Measurements from ENCODE around the gene PRKCZ. TPM values are rescaled to one million over a fixed set of nuclear protein-coding genes. Genes with fewer than 3 reads are reported as not detected.
"Not testable (repeated sequence)": the region's sequence is repeated elsewhere in the genome, so short reads cannot be mapped to it uniquely, and the experiment has no call there.

Gene PRKCZ
- total RNA-seq, 2 donors from 2014 or later = 12.4 to 20.7 TPM

DNA sequence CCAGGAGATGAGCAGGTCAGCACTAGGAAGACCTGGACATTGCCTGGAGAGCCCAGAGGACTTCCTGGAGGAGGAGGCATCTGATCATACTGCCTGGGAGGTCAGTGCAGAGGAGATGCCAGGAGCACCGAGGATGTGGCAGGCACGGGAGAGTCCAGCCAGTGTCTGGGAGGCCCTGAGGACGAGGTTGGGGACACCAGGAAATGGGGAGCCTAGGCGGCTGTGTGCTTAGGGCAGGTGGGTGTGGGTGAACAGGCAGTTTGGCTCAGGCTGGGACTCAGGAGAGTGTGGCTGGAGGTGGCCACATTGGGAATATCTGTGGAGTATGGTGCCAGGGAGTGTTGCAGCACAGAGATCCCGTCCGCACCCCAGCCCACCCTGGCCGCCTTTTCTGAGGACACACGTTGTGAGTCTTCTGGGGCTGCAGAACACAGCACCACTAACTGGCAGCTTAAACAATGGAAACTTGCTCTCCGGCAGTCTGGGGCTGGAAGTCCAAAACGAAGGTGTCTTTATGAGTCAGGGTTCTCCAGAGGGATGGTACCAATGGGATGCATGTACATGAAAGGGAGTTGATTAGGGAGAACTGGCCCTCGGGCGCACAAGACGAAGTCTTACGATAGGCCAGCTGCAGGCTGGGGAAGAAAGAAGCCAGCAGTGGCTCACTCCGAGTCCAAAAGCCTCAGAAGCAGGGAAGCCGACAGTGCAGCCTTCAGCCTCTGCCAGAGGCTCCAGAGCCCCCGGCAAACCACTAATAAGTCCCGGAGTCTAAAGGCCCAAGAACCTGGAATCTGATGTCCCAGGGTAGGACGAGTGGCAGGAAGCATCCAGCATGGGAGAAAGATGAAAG is 86.4 kb downstream of the PRKCZ start:
- DNase-seq (no peak), ATAC-seq (no peak)
- intact Hi-C loops (cut with DNase I) = no loop called here

DNA sequence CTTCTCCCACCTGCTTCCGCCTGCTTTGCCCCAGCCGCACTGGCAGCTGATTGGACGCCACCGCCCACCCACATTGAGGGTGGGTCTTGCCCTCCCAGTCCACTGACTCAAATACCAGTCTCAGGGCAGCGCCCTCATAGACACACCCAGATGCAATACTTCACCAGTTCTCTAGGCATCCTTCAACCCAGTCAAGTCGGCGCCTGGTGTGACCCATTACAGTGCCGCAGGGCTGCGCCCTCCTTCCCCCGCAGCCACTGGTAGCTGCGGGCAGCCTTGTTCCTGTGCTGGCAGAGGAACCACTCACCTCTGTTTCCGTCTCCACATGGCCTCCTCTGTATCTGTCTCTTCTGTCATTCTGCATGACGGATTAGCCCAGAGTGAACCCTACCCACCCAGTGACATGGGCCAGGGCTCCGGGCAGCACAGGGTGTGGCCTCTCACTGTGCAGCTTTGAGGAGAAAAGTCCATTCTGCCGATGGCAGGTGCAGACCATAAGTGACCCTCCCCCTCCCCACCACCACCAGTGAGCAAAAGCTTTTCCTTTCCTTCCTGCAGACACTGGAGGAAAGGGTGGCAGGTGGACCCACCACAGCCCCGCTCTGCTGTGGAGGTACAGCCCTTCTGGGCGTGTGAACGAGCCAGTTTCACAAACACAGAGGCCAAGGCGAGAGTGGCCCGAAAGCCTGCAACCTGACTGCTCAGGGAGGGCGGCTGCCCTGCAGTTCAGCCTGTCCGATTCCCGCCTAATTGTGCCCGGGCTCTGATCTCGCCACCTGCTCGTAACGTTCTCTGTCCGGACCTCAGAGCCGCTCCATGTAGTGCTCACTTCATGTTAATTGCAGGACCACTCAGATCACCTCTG is 87.3 kb downstream of the PRKCZ start:
- DNase-seq (no peak), ATAC-seq (no peak)
- intact Hi-C loops (cut with DNase I) = no loop called here

DNA sequence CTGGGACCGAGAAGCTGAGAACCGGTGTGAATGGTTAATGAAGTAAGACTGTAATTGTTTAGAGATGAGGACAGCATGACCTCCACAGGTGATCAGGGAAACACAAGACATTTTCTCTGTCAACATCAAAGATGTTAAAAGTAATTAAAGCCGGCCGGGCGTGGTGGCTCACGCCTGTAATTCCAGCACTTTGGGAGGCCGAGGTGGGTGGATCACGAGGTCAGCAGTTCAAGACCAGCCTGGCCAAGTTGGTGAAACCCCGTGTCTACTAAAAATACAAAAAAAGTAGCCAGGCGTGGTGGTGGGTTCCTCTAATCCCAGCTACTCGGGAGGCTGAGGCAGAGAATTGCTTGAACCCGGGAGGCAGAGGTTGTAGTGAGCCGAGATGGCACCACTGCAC is 88.9 kb downstream of the PRKCZ start:
- not testable (repeated sequence) for ATAC-seq

DNA sequence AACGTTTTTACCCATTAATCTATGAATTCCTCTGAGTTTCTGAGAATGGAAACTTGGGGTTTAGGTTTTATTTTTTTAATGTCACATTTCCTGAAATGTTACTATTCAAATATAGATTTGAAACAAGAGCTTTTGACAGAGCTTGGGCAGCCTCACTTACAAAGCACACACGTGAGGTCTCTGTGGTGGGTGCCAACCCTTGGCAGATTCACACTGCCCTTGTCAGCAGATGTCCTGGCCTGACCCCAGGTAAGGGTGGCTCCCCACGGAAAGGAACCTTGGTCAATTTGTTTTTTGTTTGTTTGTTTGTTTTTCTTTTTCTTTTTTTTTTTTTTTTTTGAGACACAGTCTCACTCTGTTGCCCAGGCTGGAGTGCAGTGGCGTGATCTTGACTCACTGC is 90.8 kb downstream of the PRKCZ start:
- DNase-seq (no peak), ATAC-seq (no peak)
- intact Hi-C loops (cut with DNase I) = no loop called here

More for the DNA sequence above, 88.9 kb downstream of the PRKCZ start:
- intact Hi-C loops (cut with DNase I); DNase-seq: not testable (repeated sequence)

DNA sequence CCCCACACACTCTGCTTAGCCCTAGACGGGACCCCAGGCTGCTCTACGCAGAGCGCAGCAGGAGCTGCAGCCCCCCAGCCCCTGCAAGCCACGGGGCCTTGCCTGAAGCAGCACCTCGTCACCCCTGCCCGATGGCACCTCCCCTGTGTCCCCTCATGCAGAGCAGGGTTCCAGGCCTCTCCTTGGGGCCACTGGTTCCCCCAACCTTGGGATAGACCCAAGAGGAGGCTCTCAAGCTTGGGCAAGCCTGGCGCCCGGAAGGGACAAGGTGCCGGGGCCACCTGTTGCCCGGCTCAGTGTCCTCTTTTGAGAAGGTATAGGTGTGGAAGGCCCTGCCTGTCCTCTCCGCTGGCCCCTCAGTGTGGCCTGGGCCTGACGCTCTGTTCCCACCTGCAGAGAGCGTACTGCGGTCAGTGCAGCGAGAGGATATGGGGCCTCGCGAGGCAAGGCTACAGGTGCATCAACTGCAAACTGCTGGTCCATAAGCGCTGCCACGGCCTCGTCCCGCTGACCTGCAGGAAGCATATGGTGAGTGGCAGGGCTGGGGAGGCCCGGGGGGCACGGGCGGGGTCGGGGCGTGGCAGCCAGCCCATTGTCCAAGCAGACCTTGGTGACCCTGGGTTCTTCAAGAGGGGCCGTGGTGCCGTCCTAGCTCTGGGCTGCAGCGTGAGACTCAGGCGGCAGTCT is 93.7 kb downstream of the PRKCZ start:
- ATAC-seq (no peak), DNase-seq (no peak)
- intact Hi-C loops (cut with DNase I) = no loop called here

DNA sequence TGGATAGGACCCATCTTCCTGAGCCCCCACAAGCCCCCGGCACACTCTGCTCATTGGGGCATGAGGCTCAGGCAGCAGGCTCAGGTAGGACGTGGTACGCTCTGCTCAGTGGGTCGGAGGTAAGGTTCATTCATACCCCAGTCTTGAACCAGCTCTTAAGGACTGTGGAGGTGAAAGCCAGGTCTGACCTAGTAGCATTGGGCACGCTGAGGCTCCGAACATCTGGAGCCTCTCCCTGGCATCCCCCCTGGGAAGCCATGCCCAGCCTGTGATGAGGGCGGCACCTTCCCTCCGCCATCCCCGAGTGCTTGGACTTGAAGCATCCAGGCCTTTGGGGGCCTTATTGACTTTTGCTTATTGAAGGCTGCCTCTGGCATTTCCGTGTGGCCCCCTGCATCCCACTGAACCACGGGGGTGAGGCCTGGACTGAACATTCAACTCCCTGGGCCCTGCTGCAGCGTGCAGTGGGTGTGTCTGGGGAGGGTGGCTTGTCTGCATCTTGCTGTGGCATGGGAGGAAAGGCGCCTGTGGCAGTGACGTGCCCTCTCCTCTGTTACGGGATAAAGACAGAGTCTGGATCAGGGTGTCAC is 94.4 kb downstream of the PRKCZ start:
- ATAC-seq (no peak), DNase-seq (no peak)
- intact Hi-C loops (cut with DNase I) = no loop called here

DNA sequence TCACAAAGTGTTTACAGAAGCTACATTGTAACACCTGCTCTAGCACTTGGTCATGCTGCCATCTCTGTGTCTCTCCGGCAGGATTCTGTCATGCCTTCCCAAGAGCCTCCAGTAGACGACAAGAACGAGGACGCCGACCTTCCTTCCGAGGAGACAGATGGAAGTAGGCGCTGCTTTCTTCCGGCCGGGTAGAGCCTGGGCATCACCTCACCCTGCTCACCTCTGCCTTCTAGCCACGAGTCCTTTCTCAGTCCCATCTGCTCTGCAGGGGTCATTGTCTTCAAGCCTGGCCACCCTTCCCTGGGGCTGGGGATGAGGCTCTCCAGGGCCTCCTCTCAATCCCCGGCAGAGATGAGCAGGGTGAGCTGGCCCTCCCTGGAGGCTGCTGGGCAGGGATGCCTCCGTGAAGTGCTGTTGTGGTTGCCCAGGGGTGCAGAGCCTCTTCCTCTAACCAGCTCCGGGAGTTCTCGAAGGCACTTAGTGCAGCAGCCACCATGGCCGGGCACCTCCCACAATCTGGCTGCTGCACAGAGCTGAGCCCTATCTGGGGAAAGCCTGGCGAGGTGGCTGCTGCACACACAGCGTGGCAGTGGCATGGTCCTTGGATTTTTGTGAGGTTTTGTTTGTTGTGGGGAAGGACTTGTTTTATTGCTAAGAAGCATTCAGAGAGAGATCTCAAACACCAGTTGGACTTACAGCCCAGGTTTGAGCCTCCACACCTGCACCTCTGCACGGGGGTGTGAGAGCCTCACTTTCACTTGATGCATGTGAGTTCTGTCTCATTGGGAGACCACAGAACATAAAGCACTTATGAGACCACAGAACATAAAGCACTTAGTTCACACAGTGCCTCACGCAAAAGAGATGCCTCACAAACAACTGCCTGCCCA is 96.0 kb downstream of the PRKCZ start:
- no peak for ATAC-seq
- intact Hi-C loops (cut with DNase I) = no loop called here
- DNase-seq = no peak

DNA sequence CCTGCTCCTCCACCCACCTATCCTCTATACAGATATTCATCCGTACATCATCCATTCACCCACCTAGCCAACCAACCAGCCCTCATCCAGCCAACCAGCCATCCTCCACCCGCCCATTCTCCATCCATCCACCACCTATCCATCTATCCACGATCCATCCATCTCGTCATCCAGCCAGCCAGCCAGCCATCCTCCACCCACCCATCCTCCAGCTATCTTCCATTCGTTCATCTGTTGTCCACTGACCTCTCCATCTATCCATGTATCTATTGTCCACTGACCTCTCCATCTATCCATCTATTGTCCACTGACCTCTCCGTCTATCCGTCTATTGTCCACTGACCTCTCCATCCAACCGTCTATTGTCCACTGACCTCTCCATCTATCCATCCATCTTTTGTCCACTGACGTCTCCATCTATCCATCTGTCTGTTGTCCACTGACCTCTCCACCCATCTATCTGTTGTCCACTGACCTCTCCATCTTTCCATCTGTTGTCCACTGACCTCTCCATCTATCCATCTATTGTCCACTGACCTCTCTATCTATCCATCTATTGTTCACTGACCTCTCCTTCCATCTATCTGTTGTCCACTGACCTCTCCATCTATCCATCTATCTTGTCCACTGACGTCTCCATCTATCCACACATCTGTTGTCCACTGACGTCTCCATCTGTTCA is 96.8 kb downstream of the PRKCZ start:
- intact Hi-C loops (cut with DNase I) = no loop called here
- ATAC-seq (no peak), DNase-seq (no peak)

DNA sequence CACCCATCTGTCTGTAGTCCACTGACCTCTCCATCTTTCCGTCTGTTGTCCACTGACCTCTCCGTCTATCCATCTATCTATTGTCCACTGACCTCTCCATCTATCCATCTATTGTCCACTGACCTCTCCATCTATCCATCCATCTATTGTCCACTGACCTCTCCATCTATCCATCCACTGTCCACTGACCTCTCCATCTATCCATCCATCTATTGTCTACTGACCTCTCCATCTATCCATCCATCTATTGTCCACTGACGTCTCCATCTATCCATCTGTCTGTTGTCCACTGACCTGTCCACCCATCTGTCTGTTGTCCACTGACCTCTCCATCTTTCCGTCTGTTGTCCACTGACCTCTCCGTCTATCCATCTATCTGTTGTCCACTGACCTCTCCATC is 97.7 kb downstream of the PRKCZ start:
- ATAC-seq; intact Hi-C loops (cut with DNase I); DNase-seq: not testable (repeated sequence)

DNA sequence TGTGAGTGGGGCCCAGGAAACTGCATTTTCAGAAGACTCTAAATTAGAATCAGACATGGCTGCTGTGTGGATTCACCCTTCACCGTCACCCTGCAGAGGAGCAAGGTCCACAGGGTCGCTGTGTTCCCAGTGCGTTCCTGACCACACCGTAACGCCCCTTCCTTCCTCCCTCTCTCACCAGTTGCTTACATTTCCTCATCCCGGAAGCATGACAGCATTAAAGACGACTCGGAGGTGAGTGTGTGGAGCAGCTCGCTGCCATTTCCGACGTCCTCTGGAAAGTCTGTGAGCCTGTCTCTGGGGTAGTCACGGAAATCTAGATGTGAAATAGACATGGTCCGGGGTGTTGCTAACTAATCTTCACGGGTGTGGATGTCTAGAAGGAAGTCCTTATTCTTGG is 98.5 kb downstream of the PRKCZ start:
- intact Hi-C loops (cut with DNase I) = no loop called here
- DNase-seq = no peak
- peak; percentile 15 to 24 for ATAC-seq

DNA sequence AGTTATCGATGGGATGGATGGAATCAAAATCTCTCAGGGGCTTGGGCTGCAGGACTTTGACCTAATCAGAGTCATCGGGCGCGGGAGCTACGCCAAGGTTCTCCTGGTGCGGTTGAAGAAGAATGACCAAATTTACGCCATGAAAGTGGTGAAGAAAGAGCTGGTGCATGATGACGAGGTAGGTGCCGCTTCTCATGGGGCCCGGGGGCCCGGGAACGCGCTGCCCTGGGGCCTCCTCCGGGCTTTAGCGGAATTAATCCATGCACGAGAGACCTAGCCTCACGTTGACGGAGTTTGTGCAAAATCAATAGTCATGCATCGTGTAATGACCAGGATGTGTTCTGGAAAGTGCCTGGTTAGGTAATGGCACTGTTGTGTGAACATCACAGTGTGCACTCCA is 100.6 kb downstream of the PRKCZ start:
- ATAC-seq (no peak), DNase-seq (no peak)
- intact Hi-C loops (cut with DNase I) = no loop called here

DNA sequence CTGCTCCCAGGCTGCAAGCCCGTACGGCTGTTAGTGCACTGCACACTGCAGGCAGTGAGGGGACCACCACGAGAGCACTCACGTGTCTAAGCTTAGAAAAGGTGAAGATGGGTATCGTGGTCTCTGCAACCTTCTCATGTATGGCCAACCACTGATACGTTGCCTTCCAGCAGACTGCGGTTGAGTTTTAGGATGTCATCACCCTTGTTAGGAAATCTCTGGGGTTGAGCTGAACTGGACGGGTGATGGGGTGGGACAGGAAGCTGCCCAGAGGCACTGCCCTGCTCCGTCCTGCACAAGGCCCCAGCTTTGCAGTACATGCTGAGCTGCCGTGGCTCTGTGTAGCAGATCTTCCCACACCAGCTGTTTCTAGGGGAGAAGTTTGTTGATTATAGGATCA is 101.0 kb downstream of the PRKCZ start:
- ATAC-seq = peak in 1 of 2 donors; percentile 68
- intact Hi-C loops (cut with DNase I) = no loop called here
- DNase-seq = no peak

DNA sequence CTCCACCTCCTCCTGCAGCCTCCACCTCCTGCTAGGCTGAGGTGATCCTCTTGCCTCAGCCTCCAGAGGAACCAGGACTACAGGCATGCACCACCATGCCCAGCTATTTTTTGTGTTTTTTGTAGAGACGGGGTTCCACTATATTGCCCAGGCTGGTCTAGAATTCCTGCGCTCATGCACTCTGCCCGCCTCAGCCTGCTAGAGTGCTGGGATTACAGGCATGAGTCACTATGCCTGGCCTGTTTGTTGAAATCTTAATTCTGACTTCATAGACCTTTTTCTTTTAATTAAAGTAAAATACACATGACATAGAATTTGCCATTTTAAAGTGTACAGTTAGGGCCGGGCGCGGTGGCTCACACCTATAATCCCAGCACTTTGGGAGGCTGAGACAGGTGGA is 101.7 kb downstream of the PRKCZ start:
- intact Hi-C loops (cut with DNase I) = no loop called here
- ATAC-seq (no peak), DNase-seq (no peak)

DNA sequence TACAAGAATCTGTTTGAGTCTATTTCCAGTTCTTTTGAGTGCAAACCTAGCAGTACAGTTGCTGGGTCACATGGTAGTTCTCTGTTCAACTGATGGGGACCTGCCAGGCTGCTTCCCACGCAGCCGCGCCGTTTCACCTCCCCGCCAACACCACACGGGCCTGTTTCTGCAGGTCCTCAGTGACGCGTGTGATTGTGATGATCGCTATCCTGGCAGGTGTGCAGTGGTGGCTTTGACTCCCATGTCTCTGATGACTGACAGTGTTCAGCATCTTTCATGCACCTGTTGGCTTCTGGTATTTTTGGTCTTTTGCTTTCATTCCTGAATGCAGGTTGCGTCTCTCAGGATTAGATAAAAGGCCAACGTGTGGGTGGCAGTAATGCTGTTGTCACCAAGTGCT is 102.7 kb downstream of the PRKCZ start:
- DNase-seq = no peak
- no peak for ATAC-seq
- intact Hi-C loops (cut with DNase I) = no loop called here

DNA sequence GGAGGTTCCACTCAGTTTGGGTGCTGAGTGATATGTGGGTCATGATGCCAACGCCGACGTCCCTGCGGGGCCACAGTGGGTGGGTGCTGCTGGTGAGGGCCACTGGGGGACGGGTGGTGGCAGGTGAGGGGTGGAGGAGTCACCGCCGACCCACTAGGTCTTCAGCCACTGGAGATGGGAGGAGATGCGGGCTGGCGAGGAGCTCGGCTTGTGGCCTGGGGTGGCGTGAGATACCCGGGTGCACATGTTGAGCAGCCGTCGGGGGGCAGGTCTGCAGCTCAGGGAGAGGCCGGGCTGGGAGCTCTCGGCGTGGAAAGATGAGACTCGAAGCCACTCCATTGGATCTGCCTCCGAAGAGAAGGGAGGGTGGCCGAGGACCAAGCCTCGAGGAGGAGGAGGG is 103.8 kb downstream of the PRKCZ start:
- intact Hi-C loops (cut with DNase I) = no loop called here
- DNase-seq (no peak), ATAC-seq (no peak)

DNA sequence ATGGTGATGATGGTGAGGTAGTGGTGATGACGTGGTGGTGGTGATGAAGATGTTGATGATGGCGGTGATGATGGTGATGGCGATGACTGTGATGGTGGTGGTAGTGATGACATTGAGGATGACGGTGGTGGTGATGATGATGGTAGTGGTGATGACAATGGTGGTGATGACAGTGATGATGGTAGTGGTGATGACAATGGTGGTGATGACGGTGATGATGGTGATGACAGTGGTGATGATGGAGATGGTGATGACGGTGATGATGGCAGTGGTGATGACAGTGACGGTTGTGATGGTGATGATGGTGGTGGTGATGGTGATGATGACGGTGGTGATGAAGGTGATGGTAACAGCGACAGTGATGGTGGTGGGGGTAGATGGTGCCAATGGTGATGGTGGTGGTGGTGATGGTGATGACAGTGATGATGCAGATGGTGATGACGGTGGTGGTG is 105.0 kb downstream of the PRKCZ start:
- intact Hi-C loops (cut with DNase I) = no loop called here
- no peak for ATAC-seq
- DNase-seq = no peak

DNA sequence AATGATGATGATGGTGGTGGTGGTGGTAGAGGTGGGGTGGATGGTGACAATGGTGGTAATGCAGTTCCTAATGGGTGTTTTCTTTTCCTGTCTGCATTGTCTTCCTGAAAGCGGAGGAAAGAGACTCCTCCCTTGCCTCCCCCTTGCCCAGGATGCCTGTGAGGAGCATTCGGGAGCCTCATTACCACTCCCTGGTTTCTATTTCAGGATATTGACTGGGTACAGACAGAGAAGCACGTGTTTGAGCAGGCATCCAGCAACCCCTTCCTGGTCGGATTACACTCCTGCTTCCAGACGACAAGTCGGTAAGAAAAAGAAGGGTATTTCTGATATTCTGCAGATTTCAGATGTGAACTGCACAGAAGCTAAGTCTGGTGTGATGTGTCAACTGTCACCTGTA is 105.6 kb downstream of the PRKCZ start:
- intact Hi-C loops (cut with DNase I) = no loop called here
- ATAC-seq = no peak
- no peak for DNase-seq

DNA sequence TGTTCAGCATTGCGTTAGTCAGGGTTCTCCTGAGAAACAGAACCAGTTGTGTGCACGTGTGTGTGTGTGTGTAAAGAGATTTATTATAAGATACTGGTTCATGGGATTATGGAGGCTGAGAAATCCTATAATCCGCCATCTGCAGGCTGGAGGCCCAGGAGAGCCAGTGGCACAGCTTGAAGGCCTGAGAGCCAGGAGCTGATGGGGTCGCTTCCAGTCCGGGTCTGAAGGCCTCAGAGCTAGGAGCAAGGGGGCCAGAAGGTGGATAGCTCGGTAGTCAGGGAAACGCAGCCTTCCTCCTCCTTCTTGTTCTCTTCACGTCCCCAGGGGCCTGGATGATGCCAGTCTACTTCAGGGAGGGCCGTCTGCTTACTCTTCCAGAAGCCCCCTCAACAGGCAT is 106.7 kb downstream of the PRKCZ start:
- intact Hi-C loops (cut with DNase I) = no loop called here
- DNase-seq (no peak), ATAC-seq (no peak)

Data from left cardiac atrium (tissue), 4 donors.